ENCODE data around the gene NFATC1.

Gene NFATC1

GRCh38 chr18:79445696-79446561 lies 50.2 kb downstream of the NFATC1 start:
- Histone ChIP-seq H3K36me3 (ENCODE audit: control insufficient read depth, insufficient read depth, low read length) (peaks cover 2% of the 10 kb centered on the region), H3K4me3 (ENCODE audit: low read depth, low read length) (no peak overlapping the region), H3K9me3 (ENCODE audit: control insufficient read depth, insufficient read depth, low read length) (no peaks in the 10 kb centered on the region), H3K27me3 (ENCODE audit: control insufficient read depth, insufficient read depth, low read length) (no peaks in the 10 kb centered on the region), H3K9ac (ENCODE audit: low read depth, low read length) (no peak overlapping the region), H3K4me1 (ENCODE audit: control insufficient read depth, insufficient read depth, low read length) (no peaks in the 10 kb centered on the region)

- Histone ChIP-seq H3K4me1 (ENCODE audit: control insufficient read depth, insufficient read depth, low read length) (no peaks in the 10 kb centered on the region), H3K36me3 (ENCODE audit: control insufficient read depth, insufficient read depth, low read length) (peaks cover 10% of the 10 kb centered on the region), H3K9ac (ENCODE audit: low read depth, low read length) (no peak overlapping the region), H3K4me3 (ENCODE audit: low read depth, low read length) (no peak overlapping the region), H3K9me3 (ENCODE audit: control insufficient read depth, insufficient read depth, low read length) (no peaks in the 10 kb centered on the region), H3K27me3 (ENCODE audit: control insufficient read depth, insufficient read depth, low read length) (no peaks in the 10 kb centered on the region)
These were observed 51.2 kb downstream of the NFATC1 start for GRCh38 chr18:79446931-79447330.

DNA sequence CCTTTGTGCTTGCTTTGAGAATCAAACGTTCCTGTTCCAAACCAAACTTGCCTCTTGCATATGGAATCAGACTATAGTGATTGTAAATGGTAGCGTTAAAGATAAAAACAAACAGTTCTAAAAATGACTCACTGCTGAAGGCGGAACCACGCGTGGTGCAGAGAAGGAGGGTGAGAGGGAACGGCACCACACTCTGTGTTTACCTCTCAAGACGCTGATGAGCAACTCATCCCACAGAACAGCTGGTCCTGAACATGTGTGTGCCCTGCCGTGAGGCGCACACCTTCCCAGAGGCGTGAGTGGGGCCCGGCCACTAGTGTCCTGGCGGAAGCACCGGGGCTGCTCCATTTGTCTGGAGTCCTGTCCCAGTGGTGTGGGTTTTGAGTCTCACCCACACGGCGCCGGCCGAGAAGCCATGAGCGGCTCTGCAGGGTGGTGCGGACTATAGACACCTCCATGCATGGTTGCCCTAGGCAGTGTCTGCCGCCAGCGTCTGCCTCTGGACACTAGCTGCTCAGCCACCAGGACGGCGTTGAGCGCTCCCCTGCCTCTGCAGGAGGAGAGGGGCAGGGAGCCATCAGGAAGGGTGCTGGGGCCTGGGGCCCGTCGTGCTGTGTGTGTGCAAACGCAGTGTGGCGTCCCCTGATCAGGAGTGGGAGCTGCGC lies 52.1 kb downstream of the NFATC1 start:
- Histone ChIP-seq H3K9me3 (ENCODE audit: control insufficient read depth, insufficient read depth, low read length) (no peaks in the 10 kb centered on the region), H3K4me3 (ENCODE audit: low read depth, low read length) (no peak overlapping the region), H3K27me3 (ENCODE audit: control insufficient read depth, insufficient read depth, low read length) (no peaks in the 10 kb centered on the region), H3K4me1 (ENCODE audit: control insufficient read depth, insufficient read depth, low read length) (no peaks in the 10 kb centered on the region), H3K9ac (ENCODE audit: low read depth, low read length) (no peak overlapping the region), H3K36me3 (ENCODE audit: control insufficient read depth, insufficient read depth, low read length) (peaks cover 10% of the 10 kb centered on the region)

- H3K4me3 ChIP-seq (ENCODE audit: low read depth, low read length): no peak overlapping the region
- H3K36me3 ChIP-seq (ENCODE audit: control insufficient read depth, insufficient read depth, low read length): peaks cover 10% of the 10 kb centered on the region
- H3K9ac ChIP-seq (ENCODE audit: low read depth, low read length): no peak overlapping the region
- H3K27me3 ChIP-seq (ENCODE audit: control insufficient read depth, insufficient read depth, low read length): no peaks in the 10 kb centered on the region
- no peaks in the 10 kb centered on the region for H3K4me1 ChIP-seq (ENCODE audit: control insufficient read depth, insufficient read depth, low read length)
- no peaks in the 10 kb centered on the region for H3K9me3 ChIP-seq (ENCODE audit: control insufficient read depth, insufficient read depth, low read length)
These were observed 52.9 kb downstream of the NFATC1 start for GRCh38 chr18:79448621-79449020.

DNA sequence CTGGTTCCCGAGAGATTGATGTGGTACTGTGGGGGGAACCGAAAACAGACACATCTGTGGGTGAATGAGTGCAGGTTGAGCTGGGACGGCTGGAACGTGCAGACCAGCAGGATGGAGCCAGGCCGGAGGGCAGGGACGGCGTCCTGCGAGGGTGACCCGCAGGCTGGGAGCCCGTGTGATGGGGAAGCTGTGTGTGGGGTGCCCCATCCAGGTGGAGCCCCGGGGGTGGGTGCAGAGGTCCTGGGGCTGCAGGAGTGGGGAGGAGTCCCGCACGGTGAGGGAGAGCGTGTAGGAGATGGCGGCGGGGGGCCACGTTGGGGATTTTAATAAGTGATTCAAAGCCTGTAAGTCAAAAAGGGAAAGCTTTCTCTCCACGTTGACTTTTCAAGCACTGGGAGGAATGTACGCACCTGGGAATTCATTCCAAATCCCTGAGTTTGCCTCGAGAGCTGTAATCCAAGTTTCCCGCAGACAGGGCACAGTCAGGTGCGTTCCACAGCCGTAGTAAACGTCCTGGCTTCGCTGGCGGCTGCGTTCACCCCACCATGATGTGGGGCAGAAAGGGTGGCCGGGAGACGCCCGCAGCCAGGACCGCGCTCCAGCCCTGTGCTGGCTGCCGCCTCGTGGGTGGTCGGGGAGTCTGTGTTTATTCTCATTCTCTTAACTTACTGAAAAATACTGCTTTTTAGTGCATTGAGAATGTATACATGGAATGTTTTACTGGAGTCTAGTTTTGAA lies 54.0 kb downstream of the NFATC1 start:
- no peaks in the 10 kb centered on the region for H3K9me3 ChIP-seq (ENCODE audit: control insufficient read depth, insufficient read depth, low read length)
- H3K27me3 ChIP-seq (ENCODE audit: control insufficient read depth, insufficient read depth, low read length): no peaks in the 10 kb centered on the region
- H3K36me3 ChIP-seq (ENCODE audit: control insufficient read depth, insufficient read depth, low read length): peaks cover 10% of the 10 kb centered on the region
- no peaks in the 10 kb centered on the region for H3K4me1 ChIP-seq (ENCODE audit: control insufficient read depth, insufficient read depth, low read length)
- H3K4me3 ChIP-seq (ENCODE audit: low read depth, low read length): no peak overlapping the region
- no peak overlapping the region for H3K9ac ChIP-seq (ENCODE audit: low read depth, low read length)

GRCh38 chr18:79450289-79451080 lies 54.8 kb downstream of the NFATC1 start:
- Histone ChIP-seq H3K27me3 (ENCODE audit: control insufficient read depth, insufficient read depth, low read length) (no peaks in the 10 kb centered on the region), H3K4me3 (ENCODE audit: low read depth, low read length) (no peak overlapping the region), H3K9ac (ENCODE audit: low read depth, low read length) (no peak overlapping the region), H3K9me3 (ENCODE audit: control insufficient read depth, insufficient read depth, low read length) (no peaks in the 10 kb centered on the region), H3K4me1 (ENCODE audit: control insufficient read depth, insufficient read depth, low read length) (no peaks in the 10 kb centered on the region), H3K36me3 (ENCODE audit: control insufficient read depth, insufficient read depth, low read length) (peaks cover 10% of the 10 kb centered on the region)

GRCh38 chr18:79451237-79452125 lies 55.8 kb downstream of the NFATC1 start:
- Histone ChIP-seq H3K4me1 (ENCODE audit: control insufficient read depth, insufficient read depth, low read length) (no peaks in the 10 kb centered on the region), H3K36me3 (ENCODE audit: control insufficient read depth, insufficient read depth, low read length) (peaks cover 10% of the 10 kb centered on the region), H3K4me3 (ENCODE audit: low read depth, low read length) (no peak overlapping the region), H3K9ac (ENCODE audit: low read depth, low read length) (no peak overlapping the region), H3K27me3 (ENCODE audit: control insufficient read depth, insufficient read depth, low read length) (no peaks in the 10 kb centered on the region), H3K9me3 (ENCODE audit: control insufficient read depth, insufficient read depth, low read length) (no peaks in the 10 kb centered on the region)

DNA sequence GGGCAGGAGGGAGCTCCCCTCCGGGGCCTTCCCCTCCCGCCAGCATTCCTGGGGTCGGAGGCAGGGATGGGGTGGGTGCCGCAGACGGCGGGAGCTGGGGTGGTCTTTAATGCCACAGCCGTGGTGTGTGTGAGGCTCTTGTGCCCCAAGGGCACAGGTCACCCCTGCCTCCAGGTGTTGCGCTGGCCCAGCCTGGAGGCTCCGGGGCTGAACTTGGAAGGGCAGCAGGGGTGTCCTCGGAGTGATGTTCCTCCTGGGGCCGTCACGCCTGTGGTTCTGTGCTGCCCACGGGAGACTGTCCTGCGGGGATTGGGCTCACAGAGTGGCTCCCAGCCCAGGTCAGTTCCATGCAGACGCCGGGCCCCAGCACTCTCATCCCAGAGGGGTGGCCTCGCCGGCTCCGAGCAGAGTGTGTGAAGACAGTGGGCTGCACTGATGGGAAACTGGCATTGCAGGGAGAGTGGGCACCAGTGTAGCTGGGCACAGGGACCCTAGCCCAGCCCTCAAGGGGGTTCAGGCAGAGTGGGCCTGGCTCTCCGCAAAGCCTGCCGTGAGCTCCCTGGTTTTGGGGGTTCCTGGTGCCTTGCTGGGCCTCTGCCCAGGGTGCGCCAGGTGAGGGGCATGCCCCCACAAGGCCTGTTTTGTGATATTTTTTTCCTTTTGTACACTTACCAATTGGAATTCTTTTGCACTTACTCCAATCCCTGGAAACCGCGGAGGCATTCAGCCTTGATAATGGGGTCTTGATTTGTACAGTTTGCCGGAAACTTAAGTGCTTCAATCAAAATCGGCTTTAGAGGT lies 56.7 kb downstream of the NFATC1 start:
- no peaks in the 10 kb centered on the region for H3K27me3 ChIP-seq (ENCODE audit: control insufficient read depth, insufficient read depth, low read length)
- no peak overlapping the region for H3K9ac ChIP-seq (ENCODE audit: low read depth, low read length)
- H3K9me3 ChIP-seq (ENCODE audit: control insufficient read depth, insufficient read depth, low read length): no peaks in the 10 kb centered on the region
- H3K4me3 ChIP-seq (ENCODE audit: low read depth, low read length): no peak overlapping the region
- H3K36me3 ChIP-seq (ENCODE audit: control insufficient read depth, insufficient read depth, low read length): peaks cover 10% of the 10 kb centered on the region
- H3K4me1 ChIP-seq (ENCODE audit: control insufficient read depth, insufficient read depth, low read length): no peaks in the 10 kb centered on the region

DNA sequence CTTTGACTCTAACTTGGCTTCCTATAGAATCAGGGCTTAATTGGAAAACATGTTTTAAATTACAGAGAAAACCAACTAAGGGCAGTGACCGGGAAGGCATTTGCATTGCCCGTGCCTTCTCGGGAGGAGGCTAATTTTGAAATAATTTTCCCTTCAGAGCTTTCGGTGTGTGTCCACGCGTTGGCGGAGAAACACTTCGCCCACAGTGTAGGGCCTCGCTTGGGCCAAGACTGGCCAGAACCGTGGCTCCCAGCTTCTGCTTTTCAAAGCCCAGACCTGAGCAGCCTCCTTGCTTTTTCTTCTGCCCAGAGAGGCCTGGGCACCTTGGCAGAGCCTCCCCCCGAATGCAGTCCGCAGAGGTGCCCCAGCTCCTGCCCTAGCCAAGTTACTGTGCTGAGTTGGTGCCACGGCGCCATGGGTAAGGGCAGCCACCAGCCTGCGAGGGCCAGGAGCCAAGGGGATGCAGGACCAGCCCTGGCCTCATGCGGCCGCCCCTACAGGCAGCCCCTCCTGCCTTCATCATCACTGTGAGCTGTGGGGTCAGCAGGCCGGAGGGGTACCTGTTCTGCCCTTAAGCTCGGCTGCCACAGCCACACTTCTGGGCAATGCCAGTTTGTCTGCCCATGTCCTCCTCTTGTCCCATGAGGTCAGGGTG lies 57.4 kb downstream of the NFATC1 start:
- Histone ChIP-seq H3K27me3 (ENCODE audit: control insufficient read depth, insufficient read depth, low read length) (no peaks in the 10 kb centered on the region), H3K9ac (ENCODE audit: low read depth, low read length) (no peak overlapping the region), H3K36me3 (ENCODE audit: control insufficient read depth, insufficient read depth, low read length) (peaks cover 11% of the 10 kb centered on the region), H3K4me1 (ENCODE audit: control insufficient read depth, insufficient read depth, low read length) (no peaks in the 10 kb centered on the region), H3K9me3 (ENCODE audit: control insufficient read depth, insufficient read depth, low read length) (no peaks in the 10 kb centered on the region), H3K4me3 (ENCODE audit: low read depth, low read length) (no peak overlapping the region)

All from iPS-15b (cell line).